ENCODE data around the gene CCDC106. TPM values are rescaled to one million over a fixed set of nuclear protein-coding genes. Genes with fewer than 3 reads are reported as not detected.
A peak's percentile ranks its signal among the peaks of the same experiment; 100 is the strongest.

CCDC106 gene
- total and polyA plus RNA-seq, 2 donors from 2014 or later, result 22.7 to 51.9 TPM

DNA sequence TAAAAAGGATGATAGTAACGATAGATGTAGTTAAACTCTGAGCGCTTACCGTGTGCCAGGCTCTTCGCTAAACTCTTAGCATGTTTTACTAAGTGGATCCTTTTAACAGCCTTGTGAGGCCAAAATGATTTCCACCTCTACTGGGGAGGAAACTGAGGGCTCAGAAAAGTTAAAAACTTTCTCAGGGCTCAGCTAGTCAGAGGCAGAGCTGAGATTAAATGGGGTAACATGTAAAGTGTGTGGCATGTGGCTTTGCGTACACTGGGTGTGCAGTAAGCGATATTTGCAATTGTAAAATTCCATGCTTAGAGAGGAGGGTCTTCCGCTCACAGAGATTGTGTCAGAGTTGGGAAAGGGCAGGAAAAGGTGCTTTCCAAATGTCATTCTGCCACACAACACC lies 8.5 kb downstream of the CCDC106 start:
- Histone ChIP-seq H3K27me3 (ENCODE audit: control insufficient read depth, insufficient read depth, low read length) (no peaks in the 10 kb centered on the region), H3K4me1 (ENCODE audit: control insufficient read depth in 2 of 3, insufficient read depth in 2 of 3, low read depth in 1 of 3, low read length in 3 of 3) (peaks cover 8 to 29% (median 10%) of the 10 kb centered on the region in 3 donors), H3K4me3 (ENCODE audit: low read length in 3 of 3) (peak overlapping the region; percentile 73 to 87 (median 78)), H3K36me3 (ENCODE audit: control insufficient read depth in 2 of 3, insufficient read depth in 3 of 3, low read length in 3 of 3) (peaks cover 0 to 10% (median under 1%) of the 10 kb centered on the region in 3 donors), H3K9ac (ENCODE audit: low read length in 3 of 3) (peak overlapping the region; percentile 46 to 81 (median 71)), H3K27ac (ENCODE audit: low read depth in 2 of 2, low read length in 2 of 2) (no peak overlapping the region), H3K9me3 (ENCODE audit: control insufficient read depth in 2 of 3, insufficient read depth in 1 of 3, low read length in 3 of 3) (no peaks in the 10 kb centered on the region)
- intact Hi-C loops (cut with DNase I), result no loop called here
- FAIRE-seq (no peak), DNase-seq (no peak)
- TF ChIP-seq, protein P1, sequence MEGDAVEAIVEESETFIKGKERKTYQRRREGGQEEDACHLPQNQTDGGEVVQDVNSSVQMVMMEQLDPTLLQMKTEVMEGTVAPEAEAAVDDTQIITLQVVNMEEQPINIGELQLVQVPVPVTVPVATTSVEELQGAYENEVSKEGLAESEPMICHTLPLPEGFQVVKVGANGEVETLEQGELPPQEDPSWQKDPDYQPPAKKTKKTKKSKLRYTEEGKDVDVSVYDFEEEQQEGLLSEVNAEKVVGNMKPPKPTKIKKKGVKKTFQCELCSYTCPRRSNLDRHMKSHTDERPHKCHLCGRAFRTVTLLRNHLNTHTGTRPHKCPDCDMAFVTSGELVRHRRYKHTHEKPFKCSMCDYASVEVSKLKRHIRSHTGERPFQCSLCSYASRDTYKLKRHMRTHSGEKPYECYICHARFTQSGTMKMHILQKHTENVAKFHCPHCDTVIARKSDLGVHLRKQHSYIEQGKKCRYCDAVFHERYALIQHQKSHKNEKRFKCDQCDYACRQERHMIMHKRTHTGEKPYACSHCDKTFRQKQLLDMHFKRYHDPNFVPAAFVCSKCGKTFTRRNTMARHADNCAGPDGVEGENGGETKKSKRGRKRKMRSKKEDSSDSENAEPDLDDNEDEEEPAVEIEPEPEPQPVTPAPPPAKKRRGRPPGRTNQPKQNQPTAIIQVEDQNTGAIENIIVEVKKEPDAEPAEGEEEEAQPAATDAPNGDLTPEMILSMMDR (IDR thresholded peaks at IDR 0.05; ENCODE audit: borderline replicate concordance, extremely low read depth, insufficient read depth), result no peak

DNA sequence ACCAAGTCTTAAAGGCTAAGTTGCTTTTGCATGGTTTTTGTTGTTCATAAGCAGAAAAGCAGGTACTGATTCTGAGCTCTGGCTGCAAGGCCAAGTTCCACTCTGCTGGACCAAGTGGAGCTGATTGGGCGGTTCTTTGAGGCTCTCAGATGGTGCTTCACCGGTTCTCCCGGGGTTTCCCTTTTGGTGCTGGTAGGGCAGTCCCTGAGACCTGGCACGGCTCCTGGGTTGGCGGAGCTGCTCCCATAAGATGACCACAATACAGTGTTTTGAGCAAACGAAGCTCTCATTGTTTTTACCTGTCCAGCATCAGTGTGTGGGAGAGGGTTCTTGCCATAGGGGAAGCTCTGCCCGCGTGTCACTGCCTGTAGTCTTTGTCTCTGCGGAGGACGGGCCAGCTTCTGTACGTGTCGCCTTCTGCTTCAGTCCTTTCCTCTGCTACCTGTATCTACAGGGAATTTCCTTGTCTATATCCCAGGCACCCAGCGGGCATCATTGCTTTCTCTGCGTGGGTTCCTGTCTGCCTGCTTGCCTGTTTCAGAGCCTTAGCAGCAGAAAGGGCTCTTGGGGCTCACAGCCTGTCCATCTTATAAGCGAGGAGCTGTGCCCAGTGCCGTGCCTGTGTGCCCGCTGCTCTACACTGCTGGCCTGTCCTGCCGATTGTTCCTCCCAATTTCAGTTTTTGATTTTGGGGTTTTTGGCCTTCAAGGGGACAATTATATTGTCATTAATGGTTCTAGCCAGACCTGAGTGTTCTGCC lies 9.2 kb downstream of the CCDC106 start:
- Histone ChIP-seq H3K27ac (ENCODE audit: low read depth in 2 of 2, low read length in 2 of 2) (no peak overlapping the region), H3K4me1 (ENCODE audit: control insufficient read depth in 2 of 3, insufficient read depth in 2 of 3, low read depth in 1 of 3, low read length in 3 of 3) (peaks cover 8 to 29% (median 10%) of the 10 kb centered on the region in 3 donors), H3K27me3 (ENCODE audit: control insufficient read depth, insufficient read depth, low read length) (no peaks in the 10 kb centered on the region), H3K36me3 (ENCODE audit: control insufficient read depth in 2 of 3, insufficient read depth in 3 of 3, low read length in 3 of 3) (peaks cover 0 to 15% (median 5%) of the 10 kb centered on the region in 3 donors), H3K4me3 (ENCODE audit: low read length in 3 of 3) (peak overlapping the region; percentile 73 to 87 (median 78)), H3K9me3 (ENCODE audit: control insufficient read depth in 2 of 3, insufficient read depth in 1 of 3, low read length in 3 of 3) (no peaks in the 10 kb centered on the region), H3K9ac (ENCODE audit: low read length in 3 of 3) (peak overlapping the region; percentile 19 to 81 (median 71))
- TF ChIP-seq, protein P1 (IDR thresholded peaks at IDR 0.05; ENCODE audit: borderline replicate concordance, extremely low read depth, insufficient read depth), result no peak
- DNase-seq, result peak in 1 of 5 donors; percentile 61
- intact Hi-C loops (cut with DNase I), result no loop called here
- FAIRE-seq, result no peak

DNA sequence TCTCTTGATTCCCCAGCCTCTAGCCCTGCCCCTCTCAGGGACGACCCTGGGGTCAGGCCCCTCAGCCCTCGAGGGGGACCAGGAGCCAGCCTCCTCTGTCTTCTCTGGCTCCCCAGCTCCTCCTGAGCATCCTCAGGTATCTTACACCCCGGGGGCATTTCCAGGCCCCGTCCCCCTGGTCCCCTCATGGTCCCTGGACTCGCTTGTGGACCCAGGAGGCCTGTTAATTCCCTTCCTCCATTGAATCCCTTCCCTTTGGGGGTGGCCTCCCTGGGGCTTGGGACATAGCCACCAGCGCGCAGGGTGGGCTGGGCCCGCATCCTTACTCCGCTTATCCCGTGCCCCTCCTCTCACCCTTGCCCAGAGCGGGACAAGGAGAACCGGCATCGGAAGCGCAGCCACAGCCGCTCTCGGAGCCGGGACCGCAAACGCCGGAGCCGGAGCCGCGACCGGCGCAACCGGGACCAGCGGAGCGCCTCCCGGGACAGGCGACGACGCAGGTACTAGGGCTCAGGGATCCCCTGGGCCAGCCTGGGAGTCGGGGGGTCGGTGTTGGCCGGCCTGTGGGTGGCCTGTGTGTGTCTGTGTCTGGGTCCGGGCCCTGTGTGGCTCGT lies 10.9 kb downstream of the CCDC106 start:
- no peaks in the 10 kb centered on the region for H3K27me3 ChIP-seq (ENCODE audit: control insufficient read depth, insufficient read depth, low read length)
- no peak overlapping the region for H3K9ac ChIP-seq (ENCODE audit: low read length in 3 of 3)
- no peaks in the 10 kb centered on the region for H3K9me3 ChIP-seq (ENCODE audit: control insufficient read depth in 2 of 3, insufficient read depth in 1 of 3, low read length in 3 of 3)
- H3K27ac ChIP-seq (ENCODE audit: low read depth in 2 of 2, low read length in 2 of 2), result no peak overlapping the region
- peaks cover 8 to 32% (median 20%) of the 10 kb centered on the region in 3 donors for H3K36me3 ChIP-seq (ENCODE audit: control insufficient read depth in 2 of 3, insufficient read depth in 3 of 3, low read length in 3 of 3)
- DNase-seq (peak in 1 of 5 donors; percentile 61), FAIRE-seq (no peak)
- TF ChIP-seq, protein P1 (IDR thresholded peaks at IDR 0.05; ENCODE audit: borderline replicate concordance, extremely low read depth, insufficient read depth), result no peak
- peaks cover 8 to 29% (median 10%) of the 10 kb centered on the region in 3 donors for H3K4me1 ChIP-seq (ENCODE audit: control insufficient read depth in 2 of 3, insufficient read depth in 2 of 3, low read depth in 1 of 3, low read length in 3 of 3)
- H3K4me3 ChIP-seq (ENCODE audit: low read length in 3 of 3), result no peak overlapping the region
- intact Hi-C loops (cut with DNase I), result no loop called here
